ENCODE measurements around the gene CDHR1.

- no peak for TF ChIP-seq ZNF274 (IDR thresholded peaks at IDR 0.05; ENCODE audit: low read depth, low read length)
- no peak for TF ChIP-seq YY1 (IDR thresholded peaks at IDR 0.05; ENCODE audit: insufficient read depth, insufficient read length)
- TF ChIP-seq SUZ12 (IDR thresholded peaks at IDR 0.05; ENCODE audit: extremely low read depth, insufficient read depth, insufficient read length) = no peak
These were observed 900 bp downstream of the CDHR1 start for GRCh38 chr10:84195044-84195830.

Measured in NT2/D1 (cell line).